ENCODE results near the gene GNB5. TPM values are rescaled to one million over a fixed set of nuclear protein-coding genes. Genes with fewer than 3 reads are reported as not detected.

The GNB5 gene
- total and polyA plus RNA-seq, 2 of the 13 experiments (the other 11 are each of a cell fraction or from before 2014, with no cell fraction given), result 13.7 to 14.4 TPM

- peak; percentile 36; the same call in 1 of the 2 replicates for TF ChIP-seq ZNF580 (CRISPR knock-in tag; IDR thresholded peaks at IDR 0.05; ENCODE audit: borderline replicate concordance, low read depth)
- TF ChIP-seq ZMYM3 (CRISPR knock-in tag; IDR thresholded peaks at IDR 0.05), result 0 out of 2 replicates have a peak, but pooled peaks have one; percentile 6
- no peak for TF ChIP-seq CCDC6 (CRISPR knock-in tag; IDR thresholded peaks at IDR 0.05)
- no peak for TF ChIP-seq AKNA (CRISPR knock-in tag; IDR thresholded peaks at IDR 0.05; ENCODE audit: borderline replicate concordance)
- no peak for TF ChIP-seq STAT5B (CRISPR knock-in tag; IDR thresholded peaks at IDR 0.05)
- no peak for TF ChIP-seq ZNF460 (CRISPR knock-in tag; IDR thresholded peaks at IDR 0.05; ENCODE audit: borderline replicate concordance)
- TF ChIP-seq RAD51 (IDR thresholded peaks at IDR 0.05; ENCODE audit: borderline replicate concordance), result no peak
- TF ChIP-seq BCL6 (CRISPR knock-in tag; IDR thresholded peaks at IDR 0.05), result peak; percentile 47; the same call in 1 of the 2 replicates
- TF ChIP-seq SP4 (CRISPR knock-in tag; IDR thresholded peaks at IDR 0.05), result peak; percentile 49; the same call in 1 of the 2 replicates
- peak; percentile 25; the same call in 1 of the 2 replicates for TF ChIP-seq SPEN (CRISPR knock-in tag; IDR thresholded peaks at IDR 0.05; ENCODE audit: low read depth)
- TF ChIP-seq ARNT2 (CRISPR knock-in tag; IDR thresholded peaks at IDR 0.05; ENCODE audit: low read depth), result no peak; the same call in 1 of the 2 replicates
- TF ChIP-seq PHF8 (CRISPR knock-in tag; IDR thresholded peaks at IDR 0.05), result peak; percentile 48; the same call in 1 of the 2 replicates
- no peak for TF ChIP-seq HIC2 (CRISPR knock-in tag; IDR thresholded peaks at IDR 0.05; ENCODE audit: low read depth)
- TF ChIP-seq SETDB1 (CRISPR knock-in tag; IDR thresholded peaks at IDR 0.05; ENCODE audit: borderline replicate concordance), result no peak
- 0 out of 2 replicates have a peak, but pooled peaks have one; percentile 13 for TF ChIP-seq GABPB1 (CRISPR knock-in tag; IDR thresholded peaks at IDR 0.05)
- TF ChIP-seq WIZ (CRISPR knock-in tag; IDR thresholded peaks at IDR 0.05), result no peak
- TF ChIP-seq NFRKB (IDR thresholded peaks at IDR 0.05), result no peak
- TF ChIP-seq HBP1 (CRISPR knock-in tag; IDR thresholded peaks at IDR 0.05; ENCODE audit: low read depth), result peak; percentile 61; the same call in 1 of the 2 replicates
- TF ChIP-seq SP1 (IDR thresholded peaks at IDR 0.05), result no peak
- TF ChIP-seq SP1 (CRISPR knock-in tag; IDR thresholded peaks at IDR 0.05), result no peak
- no peak for TF ChIP-seq RORA (CRISPR knock-in tag; IDR thresholded peaks at IDR 0.05)
- TF ChIP-seq SNAI1 (CRISPR knock-in tag; IDR thresholded peaks at IDR 0.05; ENCODE audit: borderline replicate concordance), result no peak
Observed at GRCh38 chr15:52137432-52138357, 53.5 kb downstream of the GNB5 start (continued).

Data from HepG2 (cell line).